ENCODE results near the gene MYADM. TPM values are rescaled to one million over a fixed set of nuclear protein-coding genes. Genes with fewer than 3 reads are reported as not detected.
A peak's percentile ranks its signal among the peaks of the same experiment; 100 is the strongest.

MYADM gene
- total RNA-seq, 3 donors from 2014 or later (not counting 1 experiment from before 2014, with no cell fraction given) = 219 to 658 (median 296) TPM

- no peaks in the 10 kb centered on the region for H3K27me3 Mint-ChIP-seq (ENCODE audit: low read depth in 2 of 2)
- Histone ChIP-seq H3K9me3 (ENCODE audit: control insufficient read depth, insufficient read depth, low read length) (no peaks in the 10 kb centered on the region), H3K36me3 (ENCODE audit: control insufficient read depth, insufficient read depth, low read length) (peaks cover 19% of the 10 kb centered on the region), H3K27ac (ENCODE audit: low read length) (no peak overlapping the region), H3K27me3 (ENCODE audit: control insufficient read depth, insufficient read depth, low read length) (no peaks in the 10 kb centered on the region), H3K4me1 (ENCODE audit: control insufficient read depth, insufficient read depth, low read length) (peaks cover 54% of the 10 kb centered on the region), H3K4me3 (ENCODE audit: low read length) (no peak overlapping the region)
- DNase-seq (peak in 1 of 2 donors; percentile 14), ATAC-seq (no peak)
- no peak for TF ChIP-seq CTCF (IDR thresholded peaks at IDR 0.05)
- WGBS (ENCODE audit: insufficient coverage) = 90% methylated on average over 6 of the region's 6 CpGs
- peak overlapping the region; percentile 88 to 91 for H3K27ac Mint-ChIP-seq
- peaks cover 13% of the 10 kb centered on the region for H3K36me3 Mint-ChIP-seq
- peaks cover 49 to 68% of the 10 kb centered on the region in 2 donors for H3K4me1 Mint-ChIP-seq
- H3K4me3 Mint-ChIP-seq = peak overlapping the region; percentile 61
- intact Hi-C loops (cut with micrococcal nuclease) = no loop called here
- H3K9me3 Mint-ChIP-seq = peaks cover 0 to 3% of the 10 kb centered on the region in 2 donors
Measured at GRCh38 chr19:53872762-53873161, 5.1 kb downstream of the MYADM start.

GRCh38 chr19:53873773-53874605 is 6.3 kb downstream of the MYADM start:
- no peak overlapping the region for H3K27ac ChIP-seq (ENCODE audit: low read length)
- peaks cover 3% of the 10 kb centered on the region for H3K27me3 ChIP-seq (ENCODE audit: control insufficient read depth, insufficient read depth, low read length)
- peaks cover 46% of the 10 kb centered on the region for H3K4me1 ChIP-seq (ENCODE audit: control insufficient read depth, insufficient read depth, low read length)
- TF ChIP-seq CTCF (IDR thresholded peaks at IDR 0.05) = no peak
- no peaks in the 10 kb centered on the region for H3K27me3 Mint-ChIP-seq (ENCODE audit: low read depth in 2 of 2)
- peak overlapping the region; percentile 88 to 91 for H3K27ac Mint-ChIP-seq
- H3K36me3 ChIP-seq (ENCODE audit: control insufficient read depth, insufficient read depth, low read length) = peaks cover 19% of the 10 kb centered on the region
- ATAC-seq (no peak), DNase-seq (peak; percentile 40 to 49)
- WGBS (ENCODE audit: insufficient coverage) = 95% methylated on average over 51 of the region's 51 CpGs
- peaks cover 13% of the 10 kb centered on the region for H3K36me3 Mint-ChIP-seq
- peaks cover 39 to 60% of the 10 kb centered on the region in 2 donors for H3K4me1 Mint-ChIP-seq
- peak overlapping the region; percentile 41 for H3K4me3 Mint-ChIP-seq
- H3K9me3 ChIP-seq (ENCODE audit: control insufficient read depth, insufficient read depth, low read length) = no peaks in the 10 kb centered on the region
- intact Hi-C loops (cut with micrococcal nuclease) = no loop called here
- no peak overlapping the region for H3K4me3 ChIP-seq (ENCODE audit: low read length)
- H3K9me3 Mint-ChIP-seq = peaks cover 0 to 3% of the 10 kb centered on the region in 2 donors

GRCh38 chr19:53874606-53874990 is 6.9 kb downstream of the MYADM start:
- Histone ChIP-seq H3K27ac (ENCODE audit: low read length) (no peak overlapping the region), H3K4me1 (ENCODE audit: control insufficient read depth, insufficient read depth, low read length) (peaks cover 48% of the 10 kb centered on the region), H3K27me3 (ENCODE audit: control insufficient read depth, insufficient read depth, low read length) (peaks cover 7% of the 10 kb centered on the region), H3K4me3 (ENCODE audit: low read length) (no peak overlapping the region), H3K9me3 (ENCODE audit: control insufficient read depth, insufficient read depth, low read length) (no peaks in the 10 kb centered on the region), H3K36me3 (ENCODE audit: control insufficient read depth, insufficient read depth, low read length) (peaks cover 19% of the 10 kb centered on the region)
- intact Hi-C loops (cut with micrococcal nuclease) = no loop called here
- H3K27ac Mint-ChIP-seq = peak overlapping the region; percentile 88 to 91
- peak overlapping the region; percentile 41 for H3K4me3 Mint-ChIP-seq
- WGBS (ENCODE audit: insufficient coverage) = 41% methylated on average over 6 of the region's 6 CpGs
- H3K9me3 Mint-ChIP-seq = peaks cover 0 to 3% of the 10 kb centered on the region in 2 donors
- peaks cover 37 to 57% of the 10 kb centered on the region in 2 donors for H3K4me1 Mint-ChIP-seq
- no peak for ATAC-seq
- peak in 1 of 2 donors; percentile 65 for DNase-seq
- TF ChIP-seq CTCF (IDR thresholded peaks at IDR 0.05) = no peak
- H3K27me3 Mint-ChIP-seq (ENCODE audit: low read depth in 2 of 2) = no peaks in the 10 kb centered on the region
- H3K36me3 Mint-ChIP-seq = peaks cover 13% of the 10 kb centered on the region

Data from natural killer cell (primary cell).